Stimulated activated CD4-positive, alpha-beta T cell treated with anti-CD3 and anti-CD28 coated beads, Interleukin-2, amount 100 ng/mL, for 48 hours (primary cell): ENCODE results near the gene XYLT1.
"Not testable (repeated sequence)": the region's sequence is repeated elsewhere in the genome, so short reads cannot be mapped to it uniquely, and the experiment has no call there.

Experiments used
- DNase-seq, 2 donors: peaks; one replicate each; pipeline ENCODE4 v3.0.0-alpha.2; 2020

The XYLT1 gene

GRCh38 chr16:17482341-17482740, 11.6 kb upstream of the XYLT1 start:
- DNase-seq = not testable (repeated sequence)

GRCh38 chr16:17481736-17482135, 11.0 kb upstream of the XYLT1 start:
- no peak for DNase-seq

GRCh38 chr16:17477260-17477545, 6.4 kb upstream of the XYLT1 start:
- DNase-seq = not testable (repeated sequence)

GRCh38 chr16:17476414-17477259, 5.9 kb upstream of the XYLT1 start:
- DNase-seq = peak in 1 of 2 donors; percentile 19

GRCh38 chr16:17475104-17475503, 4.3 kb upstream of the XYLT1 start:
- peak in 1 of 2 donors; percentile 12 for DNase-seq

GRCh38 chr16:17474572-17474971, 3.8 kb upstream of the XYLT1 start:
- no peak for DNase-seq

GRCh38 chr16:17474037-17474436, 3.3 kb upstream of the XYLT1 start:
- DNase-seq = no peak

- DNase-seq = no peak
Measured at GRCh38 chr16:17471719-17472461, 1.1 kb upstream of the XYLT1 start.

- DNase-seq = peak in 1 of 2 donors; percentile 13
Measured at GRCh38 chr16:17470182-17470907, 415 bp downstream of the XYLT1 start.

- peak in 1 of 2 donors; percentile 11 for DNase-seq
Measured at GRCh38 chr16:17469741-17470181, 999 bp downstream of the XYLT1 start.

- DNase-seq = no peak
Measured at GRCh38 chr16:17469011-17469740, 1.6 kb downstream of the XYLT1 start.

GRCh38 chr16:17468611-17469010, 2.1 kb downstream of the XYLT1 start:
- DNase-seq = no peak

GRCh38 chr16:17467923-17468540, 2.7 kb downstream of the XYLT1 start:
- DNase-seq = peak in 1 of 2 donors; percentile 37

GRCh38 chr16:17466876-17467275, 3.9 kb downstream of the XYLT1 start:
- no peak for DNase-seq

GRCh38 chr16:17465460-17465859, 5.3 kb downstream of the XYLT1 start:
- DNase-seq = no peak

- DNase-seq = no peak
Measured at GRCh38 chr16:17463335-17463734, 7.4 kb downstream of the XYLT1 start.

GRCh38 chr16:17461951-17462729, 8.6 kb downstream of the XYLT1 start:
- DNase-seq = no peak

GRCh38 chr16:17460890-17461289, 9.9 kb downstream of the XYLT1 start:
- DNase-seq = no peak

- DNase-seq = no peak
Measured at GRCh38 chr16:17459903-17460521, 10.7 kb downstream of the XYLT1 start.

GRCh38 chr16:17457997-17458396, 12.8 kb downstream of the XYLT1 start:
- DNase-seq = no peak

- DNase-seq = no peak
Measured at GRCh38 chr16:17457513-17457912, 13.2 kb downstream of the XYLT1 start.
